Stomach (tissue), 4 donors: ENCODE data around the gene TMEM225B.

Experiments used
- POLR2A ChIP-seq, 4 donors: fragments of 450-650 bp; IDR thresholded peaks; one replicate each; pipeline ENCODE4 v1.6.1; 2016; ENCODE audit warnings: antibody characterized with exemption in 4 of 4, control low read depth in 2 of 4, mild to moderate bottlenecking in 1 of 4, moderate library complexity in 1 of 4
- TF ChIP-seq, protein P1 (sequence below), 7 experiments: fragments of 450-650 bp in 4 of 7; fragments of 200-600 bp in 3 of 7; sonication (generic) in 3 of 7; IDR thresholded peaks; one replicate each; pipeline ENCODE4 v1.5.1; 2016 to 2019; ENCODE audit warnings: antibody characterized with exemption in 7 of 7, control low read depth in 2 of 7, mild to moderate bottlenecking in 1 of 7

DNA sequence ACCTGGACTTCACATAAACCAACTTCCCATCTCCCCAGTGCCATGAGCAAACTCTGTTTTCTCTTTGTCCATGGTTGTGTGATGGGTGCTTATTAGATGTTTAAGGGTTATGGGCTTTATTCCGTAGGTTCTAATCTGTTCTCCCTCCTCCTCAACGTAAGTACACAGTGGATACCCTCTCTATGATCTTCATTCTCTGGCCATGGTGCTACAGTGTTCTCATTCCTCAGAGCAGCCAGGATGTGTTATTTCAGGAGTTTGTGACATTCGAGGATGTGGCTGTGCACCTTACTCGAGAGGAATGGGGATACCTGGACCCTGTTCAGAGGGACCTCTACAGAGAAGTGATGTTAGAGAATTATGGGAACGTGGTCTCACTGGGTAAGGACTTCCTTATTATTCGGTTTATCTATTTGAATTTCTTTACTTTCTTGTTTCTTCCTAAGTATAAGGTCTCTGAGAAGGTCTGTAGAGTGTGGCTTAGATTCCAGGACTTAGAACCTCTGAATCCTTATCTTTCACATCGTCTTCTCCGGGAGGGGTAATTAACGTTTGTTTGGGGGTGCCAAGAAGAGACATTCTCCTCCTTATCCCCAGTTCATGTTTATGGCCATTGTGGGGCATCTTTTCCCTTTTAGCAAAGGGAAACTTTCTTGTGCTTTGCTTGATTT, 35.8 kb upstream of the TMEM225B start:
- no peak for TF ChIP-seq POLR2A (IDR thresholded peaks at IDR 0.05)
- TF ChIP-seq, protein P1, sequence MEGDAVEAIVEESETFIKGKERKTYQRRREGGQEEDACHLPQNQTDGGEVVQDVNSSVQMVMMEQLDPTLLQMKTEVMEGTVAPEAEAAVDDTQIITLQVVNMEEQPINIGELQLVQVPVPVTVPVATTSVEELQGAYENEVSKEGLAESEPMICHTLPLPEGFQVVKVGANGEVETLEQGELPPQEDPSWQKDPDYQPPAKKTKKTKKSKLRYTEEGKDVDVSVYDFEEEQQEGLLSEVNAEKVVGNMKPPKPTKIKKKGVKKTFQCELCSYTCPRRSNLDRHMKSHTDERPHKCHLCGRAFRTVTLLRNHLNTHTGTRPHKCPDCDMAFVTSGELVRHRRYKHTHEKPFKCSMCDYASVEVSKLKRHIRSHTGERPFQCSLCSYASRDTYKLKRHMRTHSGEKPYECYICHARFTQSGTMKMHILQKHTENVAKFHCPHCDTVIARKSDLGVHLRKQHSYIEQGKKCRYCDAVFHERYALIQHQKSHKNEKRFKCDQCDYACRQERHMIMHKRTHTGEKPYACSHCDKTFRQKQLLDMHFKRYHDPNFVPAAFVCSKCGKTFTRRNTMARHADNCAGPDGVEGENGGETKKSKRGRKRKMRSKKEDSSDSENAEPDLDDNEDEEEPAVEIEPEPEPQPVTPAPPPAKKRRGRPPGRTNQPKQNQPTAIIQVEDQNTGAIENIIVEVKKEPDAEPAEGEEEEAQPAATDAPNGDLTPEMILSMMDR (IDR thresholded peaks at IDR 0.05): no peak
